Neural progenitor cell (in vitro differentiated cells): ENCODE measurements around the gene ZFAND3.

Experiments used
- CTCF ChIP-seq: fragments of 200-600 bp; sonication (generic); IDR thresholded peaks from 2 replicates; pipeline ENCODE4 v1.5.1; 2017; ENCODE audit warnings: antibody characterized with exemption, mild to moderate bottlenecking
- EZH2 ChIP-seq: fragments of 200-600 bp; sonication (generic); IDR thresholded peaks from 2 replicates; pipeline ENCODE4 v1.6.1; 2017; ENCODE audit warnings: antibody characterized with exemption, mild to moderate bottlenecking, moderate library complexity

- no peak for TF ChIP-seq CTCF
- TF ChIP-seq EZH2, result no peak
These were observed 203.2 kb downstream of the ZFAND3 start for GRCh38 chr6:38022688-38023087.
